HG03354 (cell line): ENCODE measurements around the gene ITGAE.

Experiments used
- ATAC-seq: cut with Tn5 transposase; IDR thresholded peaks from one replicate; pipeline ENCODE4 v1.9.1; 2021; ENCODE audit warnings: mild to moderate bottlenecking; ENCODE audit not compliant: unreplicated experiment, poor library complexity, severe bottlenecking

ITGAE gene

DNA sequence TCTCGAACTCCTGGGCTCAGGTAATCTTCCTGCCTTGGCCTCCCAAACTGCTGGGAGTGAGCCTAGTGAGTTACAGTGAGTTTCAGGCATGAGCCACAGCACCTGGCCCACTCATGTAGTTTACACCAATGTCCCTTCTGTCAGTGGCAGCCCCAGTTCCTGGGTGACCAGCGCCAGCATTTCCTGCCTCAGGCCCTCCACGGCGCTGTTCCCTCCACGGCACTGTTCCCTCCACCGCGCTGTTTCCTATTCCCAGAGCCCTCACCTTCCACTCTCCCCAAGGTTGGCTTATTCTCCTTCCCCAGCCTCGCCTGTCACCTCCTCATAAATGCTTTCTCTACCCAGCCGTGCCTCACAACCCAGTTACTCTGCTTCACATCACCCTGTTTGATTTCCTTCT lies 32.6 kb downstream of the ITGAE start:
- no peak for ATAC-seq

DNA sequence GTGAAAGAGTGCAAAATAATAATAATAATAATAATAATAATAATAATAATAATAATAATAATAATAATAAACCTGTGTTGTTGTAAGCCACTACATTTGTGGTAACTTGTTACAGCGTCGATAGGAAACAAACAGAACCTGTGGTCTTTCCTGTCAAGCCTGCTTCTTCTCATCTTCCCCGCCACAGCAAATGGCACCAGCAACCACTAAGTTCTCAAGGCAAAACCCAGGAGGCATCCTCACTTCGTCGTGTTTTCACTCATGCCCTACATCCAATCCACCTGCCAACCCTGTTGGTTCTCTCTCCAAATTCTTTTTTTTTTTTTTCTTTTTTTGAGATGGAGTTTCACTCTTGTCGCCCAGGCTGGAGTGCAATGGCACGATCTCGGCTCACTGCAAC lies 34.2 kb downstream of the ITGAE start:
- ATAC-seq: no peak

DNA sequence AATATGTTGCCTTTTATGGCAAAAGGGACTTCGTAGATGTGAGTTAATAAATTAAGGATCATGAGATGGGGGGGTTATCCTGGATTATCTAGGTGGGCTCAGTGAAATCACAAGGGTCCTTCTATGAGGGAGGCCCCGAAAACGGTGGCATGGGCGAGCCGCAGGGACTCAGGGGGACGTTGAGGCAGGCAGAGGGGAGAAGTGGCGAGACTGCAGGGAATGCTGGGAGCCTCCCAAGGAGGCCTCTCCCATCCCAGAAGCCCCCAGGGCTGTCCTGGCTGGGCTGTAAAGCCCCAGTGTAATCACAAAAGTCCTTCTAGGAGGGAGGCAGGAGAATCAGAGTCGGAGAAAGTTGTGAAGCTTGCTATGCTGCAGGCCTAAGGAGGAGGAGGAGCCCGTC lies 35.0 kb downstream of the ITGAE start:
- ATAC-seq: no peak

DNA sequence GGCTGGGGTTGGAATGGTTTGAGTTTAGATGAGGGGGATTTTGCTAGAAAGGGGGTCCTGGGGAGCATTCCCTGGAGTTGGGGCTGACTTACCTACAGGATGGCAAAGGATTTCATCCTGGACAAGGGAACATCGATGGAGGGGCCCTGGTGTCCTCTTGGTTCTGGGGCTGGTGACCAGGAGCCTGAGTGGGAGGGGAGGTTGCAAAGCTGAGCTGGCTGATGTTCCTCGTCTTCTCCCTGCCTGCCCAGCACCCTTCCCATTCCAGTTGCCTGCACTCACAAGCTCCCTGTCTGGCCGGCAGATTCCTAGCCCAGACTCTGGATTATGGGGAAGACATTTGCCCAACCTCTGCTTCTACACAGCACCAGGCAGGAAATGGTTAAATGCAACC lies 37.2 kb downstream of the ITGAE start:
- no peak for ATAC-seq

DNA sequence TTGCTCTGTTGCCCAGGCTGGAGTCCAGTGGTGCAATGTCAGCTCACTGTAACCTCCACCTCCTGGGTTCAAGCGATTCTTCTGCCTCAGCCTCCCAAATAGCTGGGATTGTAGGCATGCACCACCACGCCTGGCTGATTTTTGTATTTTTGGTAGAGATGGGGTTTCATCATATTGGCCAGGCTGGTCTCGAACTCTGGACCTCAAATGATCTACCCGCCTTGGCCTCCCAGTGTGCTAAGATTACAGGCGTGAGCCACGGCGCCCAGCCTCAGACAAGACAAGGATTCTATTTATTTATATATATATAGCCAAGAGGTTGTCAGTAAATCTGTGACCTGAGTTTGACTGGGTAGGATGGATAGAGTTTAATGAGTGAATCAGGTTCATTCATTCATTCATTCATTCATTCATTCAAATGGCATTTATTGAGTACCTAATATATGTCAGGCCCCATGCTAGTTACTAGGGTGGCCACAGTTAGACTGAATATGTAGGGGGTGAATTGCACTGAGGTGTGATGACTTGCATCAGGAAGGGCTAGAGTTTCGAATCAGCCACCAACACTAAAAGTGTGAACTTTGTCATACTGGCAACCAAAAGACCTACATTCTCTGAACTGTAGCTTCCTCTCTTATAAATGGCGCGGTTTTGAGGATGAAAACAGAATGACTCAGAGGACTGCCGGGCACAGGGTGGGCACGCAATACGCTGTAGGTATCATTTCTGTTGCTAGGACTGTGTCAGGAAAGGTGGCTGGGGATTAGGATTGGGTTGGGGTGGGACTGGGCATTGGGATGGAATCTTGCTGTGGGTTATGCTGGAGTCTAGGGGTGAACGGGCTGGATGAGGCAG lies 37.8 kb downstream of the ITGAE start:
- no peak for ATAC-seq

DNA sequence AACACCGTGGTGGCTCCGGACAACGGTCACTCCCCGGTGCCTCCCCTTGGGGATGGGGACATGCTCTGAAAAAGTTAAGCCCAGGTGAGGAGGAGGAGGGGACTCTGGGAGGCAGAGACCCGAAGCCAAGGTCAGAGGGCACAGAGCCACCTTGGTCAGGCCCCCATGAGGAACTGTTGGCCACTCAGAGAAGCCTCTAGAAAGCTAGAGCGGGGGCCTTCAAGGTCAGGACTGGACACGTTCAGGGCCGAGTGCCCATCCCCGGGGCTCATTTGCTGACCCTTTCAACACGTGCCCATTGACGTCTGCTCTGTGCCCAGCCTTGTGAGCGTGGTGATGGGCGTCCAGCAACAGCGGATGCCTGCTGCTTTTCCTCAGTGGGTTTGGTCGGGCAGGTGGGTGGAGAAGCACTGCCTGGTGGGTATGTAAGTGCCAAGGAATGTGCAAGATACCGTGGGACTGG lies 39.0 kb downstream of the ITGAE start:
- ATAC-seq: no peak

DNA sequence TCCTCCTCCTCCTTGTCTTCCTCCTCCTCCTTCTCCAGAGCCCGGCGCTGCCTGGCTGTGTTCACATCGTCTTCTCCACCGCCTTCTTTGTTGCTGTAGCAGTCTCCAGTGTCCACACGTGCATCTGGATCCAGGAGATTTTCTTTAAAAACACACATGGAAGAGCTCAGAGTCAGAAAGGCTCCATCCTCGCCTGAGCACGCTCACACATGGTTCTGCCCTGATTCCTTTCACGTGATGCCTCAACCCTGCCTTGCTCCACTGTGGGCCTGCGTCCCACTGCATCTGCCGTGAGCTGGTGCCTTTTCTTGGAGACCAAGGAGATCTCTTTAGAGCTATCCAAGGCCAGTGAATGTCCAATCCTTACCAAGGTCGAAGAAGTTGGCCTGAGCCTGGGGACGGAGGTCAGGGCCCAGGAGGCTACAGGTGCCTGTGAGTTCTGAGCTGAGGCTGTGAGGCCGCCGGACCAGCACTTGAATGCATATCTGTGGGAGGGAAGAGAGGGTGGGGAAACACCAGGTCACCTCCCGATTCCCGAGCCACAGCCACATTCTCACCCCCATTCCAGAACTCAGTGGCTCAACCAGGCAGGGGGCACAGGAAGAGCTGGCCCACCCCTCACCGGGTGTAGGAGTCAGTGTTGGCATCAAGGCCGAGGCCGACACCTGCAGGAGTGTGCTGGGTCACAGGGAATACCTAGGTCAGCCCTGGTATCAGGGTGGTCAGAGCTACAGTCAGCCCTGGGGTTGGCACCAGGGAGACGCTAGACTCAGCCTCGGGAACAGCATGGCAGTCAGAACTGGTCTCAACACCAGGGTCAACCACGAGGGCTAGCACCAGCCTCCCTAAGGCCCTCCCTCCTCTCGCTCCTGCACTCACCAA lies 39.7 kb downstream of the ITGAE start:
- no peak for ATAC-seq

DNA sequence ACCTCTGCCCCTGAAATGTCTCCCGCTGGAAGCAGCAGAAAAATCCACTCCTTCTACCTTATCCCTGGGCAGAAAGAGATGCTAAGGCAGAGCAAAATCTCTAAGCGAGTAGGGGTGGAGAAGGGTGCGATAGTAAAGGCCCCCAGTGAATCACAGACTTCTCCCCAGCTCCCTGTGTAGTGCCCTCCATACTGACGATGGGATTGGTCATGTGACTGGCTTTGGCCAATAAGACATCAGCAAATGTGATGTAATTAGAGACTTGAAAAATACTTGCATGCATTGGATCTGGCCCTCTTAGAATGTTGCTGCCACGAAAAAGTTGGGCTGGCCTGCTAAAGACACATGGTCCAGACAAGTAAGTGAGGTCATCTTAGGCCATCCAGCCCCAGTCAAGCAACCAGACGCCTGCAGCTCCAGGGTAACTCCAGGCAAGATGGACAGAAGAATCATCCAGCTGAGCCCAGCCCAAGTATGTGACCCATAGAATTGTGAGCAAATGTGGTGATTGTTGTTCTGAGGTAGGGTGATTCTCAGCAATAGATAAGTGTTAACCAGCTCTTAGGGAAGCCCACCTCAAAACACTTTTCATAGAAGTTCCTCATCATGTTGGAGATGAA lies 41.3 kb downstream of the ITGAE start:
- ATAC-seq: no peak

DNA sequence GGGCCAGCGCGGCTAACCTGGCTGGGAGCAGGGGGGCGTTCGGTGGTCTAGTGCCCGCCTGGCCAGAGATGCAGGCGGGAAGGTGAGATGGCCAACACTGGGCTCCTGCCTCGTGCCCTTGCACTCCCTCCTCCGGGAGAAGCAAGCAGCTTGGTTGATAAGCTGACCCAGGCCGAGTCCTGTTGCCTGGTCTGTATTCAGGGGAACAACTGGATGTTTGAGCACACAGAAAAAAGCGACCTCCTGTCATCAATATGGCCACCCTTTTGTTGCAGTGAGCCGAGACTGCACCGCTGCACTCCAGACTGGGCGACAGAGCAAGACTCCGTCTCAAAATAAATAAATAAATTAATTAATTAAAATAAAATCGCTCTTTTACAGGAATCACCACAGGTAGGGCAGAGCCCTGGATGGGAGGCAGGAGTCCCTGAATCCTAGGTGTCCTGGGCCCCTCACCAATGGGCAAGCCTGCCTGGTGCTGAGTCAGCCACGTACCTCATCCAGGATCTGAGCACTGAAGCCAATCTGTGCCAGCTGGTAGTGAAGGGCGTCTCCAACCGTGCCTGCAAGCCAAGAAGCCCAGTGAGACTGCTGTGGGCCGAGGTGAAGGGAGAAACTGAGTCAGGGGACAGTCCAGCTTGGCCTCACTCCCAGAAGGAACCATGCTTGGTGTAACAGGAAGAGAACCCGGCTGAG lies 45.5 kb downstream of the ITGAE start:
- ATAC-seq: no peak

DNA sequence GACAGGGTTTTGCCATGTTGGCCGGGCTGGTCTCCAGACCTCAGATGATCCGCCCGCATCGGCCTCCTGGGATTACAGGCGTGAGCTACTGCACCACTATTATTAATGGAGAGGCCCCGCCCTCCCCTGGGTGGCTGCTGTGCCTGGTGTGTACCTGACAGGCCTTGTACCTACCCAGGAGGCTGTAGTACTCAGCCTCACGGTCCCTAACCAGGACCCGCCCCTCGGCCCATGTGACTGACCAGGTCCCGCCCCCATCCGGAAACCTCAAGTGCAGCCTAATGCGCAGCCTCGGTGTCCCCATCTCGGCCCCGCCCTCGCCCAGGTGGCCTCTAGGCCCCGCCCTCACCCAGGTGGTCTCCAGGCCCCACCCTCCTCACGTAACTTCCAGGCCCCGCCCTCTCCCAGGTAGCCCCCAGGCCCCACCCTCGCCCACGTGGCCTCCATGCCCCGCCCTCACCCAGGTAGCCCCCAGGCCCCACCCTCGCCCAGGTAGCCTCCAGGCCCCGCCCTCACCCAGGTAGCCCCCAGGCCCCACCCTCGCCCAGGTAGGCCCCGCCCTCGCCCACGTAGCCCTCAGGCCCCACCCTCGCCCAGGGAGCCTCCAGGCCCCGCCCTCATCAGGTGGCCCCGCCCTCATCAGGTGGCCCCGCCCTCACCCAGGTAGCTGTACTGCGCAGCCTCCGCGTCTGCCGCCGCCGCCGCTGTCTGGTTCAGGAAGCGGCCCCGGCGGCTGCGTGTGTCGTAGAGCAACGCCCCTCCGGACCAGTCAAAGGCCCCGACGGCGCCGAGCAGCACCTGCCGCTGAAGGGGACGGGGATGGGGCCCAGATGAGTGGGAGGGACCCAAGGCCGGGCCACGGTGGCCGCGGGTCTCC lies 46.3 kb downstream of the ITGAE start:
- no peak for ATAC-seq

DNA sequence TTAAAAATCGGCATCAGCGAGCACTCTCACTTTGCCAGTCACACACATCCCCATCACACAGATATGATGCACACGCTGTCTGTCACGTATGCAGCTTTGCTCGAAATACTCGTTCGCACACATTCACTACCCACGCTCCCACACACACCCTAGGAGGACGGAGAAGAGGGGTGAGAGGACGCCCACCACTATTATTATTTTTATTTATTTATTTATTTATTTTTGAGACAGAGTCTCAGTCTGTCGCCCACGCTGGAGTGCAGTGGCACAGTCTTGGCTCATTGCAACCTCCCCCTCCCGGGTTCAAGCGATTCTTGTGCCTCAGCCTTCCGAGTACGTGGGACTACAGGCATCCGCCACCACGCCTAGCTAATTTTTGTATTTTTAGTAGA lies 46.9 kb downstream of the ITGAE start:
- no peak for ATAC-seq

DNA sequence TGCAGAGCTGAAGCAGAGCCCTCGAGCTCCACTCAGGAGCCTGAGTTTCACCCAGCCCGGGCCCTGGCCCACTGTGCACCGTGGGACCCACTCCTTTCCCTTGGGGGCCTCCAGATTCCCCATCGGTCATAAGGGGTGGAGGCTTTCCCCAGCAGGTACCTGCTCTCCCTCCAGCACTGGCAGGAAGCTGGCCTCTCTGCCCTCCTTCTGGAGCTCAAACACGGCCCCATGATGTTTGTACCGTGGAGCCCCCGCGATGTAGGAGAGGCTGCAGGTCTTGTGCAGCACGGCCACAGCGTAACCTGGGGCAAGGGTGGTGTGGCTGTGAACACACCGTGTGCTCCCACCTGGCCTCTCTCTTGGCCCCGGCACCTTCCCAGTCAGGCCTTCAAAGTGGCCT lies 47.4 kb downstream of the ITGAE start:
- no peak for ATAC-seq

DNA sequence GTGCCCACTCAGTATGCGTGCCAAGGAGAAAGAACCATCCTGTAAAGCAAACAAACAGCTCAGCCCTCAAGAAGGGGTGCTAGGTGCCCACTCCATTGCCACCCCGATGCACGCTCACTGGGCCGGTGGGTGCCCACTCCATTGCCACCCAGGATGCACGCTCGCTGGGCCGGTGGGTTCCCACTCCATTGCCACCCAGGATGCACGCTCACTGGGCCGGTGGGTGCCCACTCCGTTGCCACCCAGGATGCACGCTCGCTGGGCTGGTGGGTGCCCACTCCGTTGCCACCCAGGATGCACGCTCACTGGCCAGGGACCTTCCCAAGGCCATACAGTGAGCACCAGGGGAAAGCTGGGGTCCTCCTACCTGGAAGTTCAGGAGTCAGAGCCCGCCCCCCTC lies 49.2 kb downstream of the ITGAE start:
- ATAC-seq: no peak

DNA sequence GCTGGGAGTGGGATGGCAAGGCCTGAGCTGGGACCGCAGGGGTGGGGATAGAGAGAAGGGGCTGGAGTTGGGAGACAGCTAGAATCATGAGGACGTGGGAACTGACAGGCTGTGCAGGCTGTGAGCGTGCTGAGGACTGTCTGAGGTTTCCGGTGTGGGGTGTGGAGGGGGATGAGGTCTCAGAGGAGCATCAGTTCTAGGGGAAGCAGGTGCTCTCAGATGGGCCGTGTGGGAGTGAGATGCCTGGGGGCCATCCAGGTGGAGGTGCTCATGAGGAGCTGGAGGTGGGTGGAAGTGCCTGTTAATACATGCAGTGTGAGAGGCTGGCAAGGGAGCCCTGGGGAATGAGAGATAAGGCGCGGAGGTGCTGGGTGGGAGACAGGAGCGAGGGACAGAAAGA lies 50.1 kb downstream of the ITGAE start:
- no peak for ATAC-seq

DNA sequence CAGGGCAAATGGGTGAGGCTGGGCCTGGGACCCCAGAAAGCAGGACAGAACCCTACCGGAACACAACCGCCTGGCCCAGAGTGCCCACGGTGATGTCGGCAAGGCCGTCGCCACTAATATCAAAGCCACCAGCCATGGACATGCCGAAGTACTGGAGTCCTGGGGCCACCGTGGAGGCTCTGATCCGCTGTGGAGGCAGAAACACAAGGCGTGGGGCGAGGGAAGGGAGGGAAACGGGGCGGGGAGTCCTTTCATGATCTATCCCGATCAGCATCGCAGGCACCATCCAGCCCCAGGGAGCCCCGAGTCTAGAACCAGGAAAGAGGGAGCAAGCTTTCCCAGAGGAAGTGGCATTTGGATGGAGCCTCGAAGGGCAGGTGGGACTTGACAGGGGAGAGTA lies 50.7 kb downstream of the ITGAE start:
- no peak for ATAC-seq

DNA sequence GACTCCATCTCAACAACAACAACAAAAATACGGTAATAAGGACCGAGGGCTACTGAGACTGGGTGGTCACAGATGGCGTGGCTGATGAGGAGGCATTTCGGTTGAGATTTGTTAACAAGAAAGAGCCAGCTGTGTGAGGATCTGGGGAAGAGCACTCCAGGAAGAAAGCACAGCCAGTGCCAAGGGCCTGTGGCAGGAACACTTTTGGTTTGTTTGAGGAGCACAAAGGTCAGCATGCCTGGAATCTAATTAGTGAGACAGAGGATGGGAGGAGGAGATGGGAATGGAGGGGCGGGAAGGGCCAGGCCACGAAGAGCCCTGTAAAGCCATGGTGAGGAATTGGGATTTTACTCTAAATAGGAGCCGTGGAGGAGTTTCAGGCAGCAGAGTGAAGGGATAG lies 52.4 kb downstream of the ITGAE start:
- no peak for ATAC-seq

DNA sequence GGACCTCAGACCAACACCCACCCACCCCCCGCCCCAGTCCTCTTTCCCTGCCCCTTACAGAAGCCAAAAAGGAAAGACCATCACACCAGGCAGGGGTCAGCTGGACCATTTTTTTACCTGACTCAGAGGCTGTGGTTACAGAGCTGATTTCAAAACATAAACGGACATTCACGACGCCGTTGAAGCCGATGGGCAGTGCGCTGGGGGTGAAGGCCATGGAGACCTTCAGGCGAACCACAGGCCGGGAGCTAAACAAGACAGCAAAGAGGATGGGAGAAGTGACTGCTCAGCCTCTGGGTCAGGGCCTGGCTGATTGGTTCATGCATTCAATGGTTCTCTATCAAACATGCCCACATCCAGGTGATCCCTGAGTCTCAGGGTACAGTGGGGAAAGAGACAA lies 53.2 kb downstream of the ITGAE start:
- ATAC-seq: no peak

DNA sequence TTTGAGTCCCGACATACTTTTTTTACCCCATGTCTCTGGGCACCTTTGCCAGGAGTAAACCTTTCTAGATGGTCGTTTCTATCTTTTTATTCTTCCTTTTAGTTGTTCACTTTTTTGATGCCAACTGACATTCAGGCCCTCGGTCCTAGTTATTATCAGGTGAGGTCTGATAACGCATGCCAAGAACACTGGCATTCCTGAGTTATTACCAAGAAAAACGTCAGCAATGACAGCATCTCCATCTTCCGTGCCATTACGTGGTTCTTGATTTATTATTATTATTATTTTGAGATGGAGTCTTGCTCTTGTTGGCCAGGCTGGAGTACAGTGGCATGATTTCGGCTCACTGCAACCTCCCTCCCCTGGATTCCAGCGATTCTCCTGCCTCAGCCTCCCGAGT lies 55.9 kb downstream of the ITGAE start:
- ATAC-seq: no peak

DNA sequence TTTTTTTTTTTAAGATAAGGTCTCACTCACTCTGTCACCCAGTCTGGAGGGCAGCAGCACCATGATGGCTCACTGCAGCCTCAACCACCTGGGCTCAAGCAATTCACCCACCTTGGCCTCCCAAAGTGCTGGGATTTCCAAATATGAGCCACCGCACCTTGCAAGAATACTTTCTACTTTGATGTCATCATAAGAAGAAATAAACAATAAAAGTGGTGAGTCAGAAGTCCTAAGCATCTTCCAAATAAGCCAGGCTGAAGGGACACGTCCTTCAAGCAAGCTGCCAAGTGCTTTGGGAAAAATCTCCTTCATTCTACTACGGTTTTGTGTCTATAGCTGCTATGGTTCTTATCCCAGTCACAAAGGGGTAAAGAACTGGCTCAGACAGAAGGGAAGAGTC lies 57.0 kb downstream of the ITGAE start:
- no peak for ATAC-seq
